Aorta (tissue), 5 donors: ENCODE measurements around the gene ATAD2B. TPM values are rescaled to one million over a fixed set of nuclear protein-coding genes. Genes with fewer than 3 reads are reported as not detected.

ENCODE experiments used
- ATAC-seq: fragments of 200-7000 bp; cut with Tn5 transposase; one replicate; pipeline ENCODE4 v1.9.1; 2022; ENCODE audit warnings: moderate library complexity; ENCODE audit not compliant: low FRiP score
- DNase-seq, 2 donors: peaks; one replicate each; pipeline ENCODE4 v3.0.0-alpha.2; 2020
- H3K27ac ChIP-seq, 2 donors: one replicate each; pipeline ENCODE4 v1.5.1; 2013; ENCODE audit warnings: low read length in 2 of 2, mild to moderate bottlenecking in 2 of 2, moderate library complexity in 2 of 2, control low read depth in 1 of 2, inconsistent platforms in 1 of 2, low read depth in 1 of 2
- H3K27me3 ChIP-seq, 2 donors: one replicate each; pipeline ENCODE4 v1.6.1; 2013; ENCODE audit warnings: control low read depth in 1 of 2, low read length in 1 of 2, mild to moderate bottlenecking in 1 of 2, moderate library complexity in 1 of 2; ENCODE audit not compliant: insufficient read depth in 2 of 2, control insufficient read depth in 1 of 2
- H3K36me3 ChIP-seq, 2 donors: one replicate each; pipeline ENCODE4 v1.6.1; 2013; ENCODE audit warnings: control low read depth in 1 of 2, low read length in 1 of 2, mild to moderate bottlenecking in 1 of 2; ENCODE audit not compliant: insufficient read depth in 2 of 2, control insufficient read depth in 1 of 2
- H3K4me1 ChIP-seq, 2 donors: one replicate each; pipeline ENCODE4 v1.6.1; 2013; ENCODE audit warnings: low read length in 2 of 2, control low read depth in 1 of 2, mild to moderate bottlenecking in 1 of 2, moderate library complexity in 1 of 2; ENCODE audit not compliant: insufficient read depth in 2 of 2, control insufficient read depth in 1 of 2
- H3K4me3 ChIP-seq, 2 donors: one replicate each; pipeline ENCODE4 v1.5.1; 2013; ENCODE audit warnings: low read length in 2 of 2, control low read depth in 1 of 2, mild to moderate bottlenecking in 1 of 2
- H3K9me3 ChIP-seq: one replicate; pipeline ENCODE4 v1.6.1; 2013; ENCODE audit warnings: mild to moderate bottlenecking, low read length; ENCODE audit not compliant: control insufficient read depth
- WGBS, 2 donors: extraction: QIAGEN DNeasy Blood & Tissue Kit; methylation state at CpG; one replicate each; pipeline ENCODE4 v1.1.7; 2013; 5-methylcytosine and 5-hydroxymethylcytosine counted together
- intact Hi-C, 2 donors: fragments of 100-400 bp; cut with DNase I; formaldehyde crosslinking; loops; one replicate each; pipeline versions ENCODE4 v1.14.2 to v1.15.0; 2022
- polyA plus RNA-seq, 2 donors: library from polyadenylated mRNA; stranded (reverse); fragments of 200-250 nt; gene quantifications; one replicate each; pipeline ENCODE4 v1.2.3, GENCODE V29; 2013
- total RNA-seq, 2 donors: library from RNA; stranded (reverse); fragmentation: NEBNext Ultra II Directional; extraction: Animal tissue kit (Norgen Biotek cat#: 25700); gene quantifications; one replicate each; pipeline ENCODE4 v1.2.1, GENCODE V29; 2021
- donor health status: healthy with polysubstance abuse.
- donor health status: Bipolar disorder and iron deficiency.
- donor health status: DM: no; HTN: no; CAD: no.
- donor health status: DM: no; HTN: no; CAD: no.
- donor health status: DM: yes; HTN: yes; CAD: no.

ATAD2B gene
- total and polyA plus RNA-seq, 4 donors, result 2.3 to 45.8 (median 18.5) TPM

DNA sequence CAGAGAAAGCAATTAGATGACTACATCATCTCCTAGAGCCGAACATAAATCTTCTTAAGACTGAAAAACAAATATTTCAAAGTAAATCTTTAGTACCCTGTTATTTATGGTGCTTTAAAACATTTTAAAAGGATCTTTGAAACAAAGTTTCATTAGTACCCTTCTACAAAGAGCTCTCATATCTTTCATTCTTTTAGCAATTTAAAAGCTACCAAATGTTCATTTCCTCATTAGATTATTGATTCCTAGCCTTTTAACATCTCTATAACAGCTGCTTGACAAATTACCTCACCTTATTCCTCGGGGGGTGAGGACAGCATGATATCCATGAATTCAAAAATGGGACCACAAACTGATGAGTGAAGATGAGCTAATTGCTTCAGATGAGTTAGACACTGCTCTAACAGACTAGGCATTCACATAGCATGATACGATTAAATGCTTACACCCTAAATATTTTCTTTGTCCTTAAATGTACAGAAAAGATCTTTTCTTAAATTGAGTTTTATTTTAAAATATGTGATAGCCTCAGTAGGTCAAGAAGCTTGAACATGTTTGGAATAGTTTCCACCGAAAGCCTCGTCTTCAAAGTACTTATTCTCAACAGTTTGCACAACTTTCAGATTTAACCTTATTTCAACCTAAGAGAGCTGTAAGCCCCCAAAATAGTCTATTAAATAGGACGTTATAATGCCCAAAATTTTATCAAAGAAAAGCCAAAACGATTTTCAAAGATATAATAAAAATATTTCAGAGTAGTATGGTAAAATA, 2.1 kb downstream of the ATAD2B start:
- Histone ChIP-seq H3K4me3 (peak overlapping the region in 1 of 2 donors; percentile 92), H3K36me3 (no peaks in the 10 kb centered on the region), H3K4me1 (no peaks in the 10 kb centered on the region), H3K9me3 (no peaks in the 10 kb centered on the region), H3K27me3 (no peaks in the 10 kb centered on the region), H3K27ac (no peak overlapping the region)
- ATAC-seq (no peak), DNase-seq (no peak)
- WGBS, 2 donors, result 5 to 8% methylated on average over 7 of the region's 7 CpGs
- intact Hi-C loops, result loop anchor here (5.0 to 10.0 kb wide), 3 partner anchors 120 to 158 kb away; partner anchors contain the start of genes FKBP1B (in 2 of the 2), WDCP (in 2 of the 2), SF3B6 (in 1 of the 2) and TP53I3 (in 1 of the 2)

DNA sequence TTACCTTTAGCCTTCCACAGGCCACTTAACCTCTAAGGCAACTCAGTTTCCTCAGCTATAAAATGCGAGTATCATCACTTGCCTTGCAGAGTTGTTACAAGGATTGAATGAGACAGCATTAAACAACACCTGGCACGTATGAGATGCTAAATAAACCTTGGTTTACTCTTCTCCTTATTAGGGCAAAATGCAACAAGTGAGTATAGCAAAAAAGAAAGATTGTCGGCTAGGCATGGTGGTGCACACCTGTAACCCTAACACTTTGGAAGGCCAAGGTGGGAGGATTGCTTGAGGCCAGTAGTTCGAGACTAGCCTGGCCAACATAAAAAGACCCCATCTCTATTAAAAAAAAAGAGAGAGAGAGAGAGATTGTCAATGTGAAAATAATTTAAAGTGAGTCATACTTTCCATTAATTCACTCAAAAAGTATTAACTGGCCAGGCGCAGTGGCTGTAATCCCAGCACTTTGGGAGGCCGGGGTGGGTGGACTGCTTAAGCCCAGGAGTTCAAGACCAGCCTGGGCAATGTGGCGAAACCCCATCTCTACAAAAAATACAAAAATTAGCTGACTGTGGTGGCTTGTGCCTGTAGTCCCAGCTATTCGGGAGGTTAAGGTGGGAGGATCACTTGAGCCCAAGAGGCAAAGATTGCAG, 8.0 kb downstream of the ATAD2B start:
- H3K4me1 ChIP-seq, result peaks cover 8 to 10% of the 10 kb centered on the region in 2 donors
- no peak overlapping the region for H3K27ac ChIP-seq
- no peak for DNase-seq
- intact Hi-C loops, result no loop called here
- H3K27me3 ChIP-seq, result no peaks in the 10 kb centered on the region
- H3K4me3 ChIP-seq, result no peak overlapping the region
- H3K36me3 ChIP-seq, result no peaks in the 10 kb centered on the region
- H3K9me3 ChIP-seq, result no peaks in the 10 kb centered on the region
- WGBS, 2 donors, result 74 to 79% methylated on average over 8 of the region's 8 CpGs
- ATAC-seq, result peak; percentile 57

DNA sequence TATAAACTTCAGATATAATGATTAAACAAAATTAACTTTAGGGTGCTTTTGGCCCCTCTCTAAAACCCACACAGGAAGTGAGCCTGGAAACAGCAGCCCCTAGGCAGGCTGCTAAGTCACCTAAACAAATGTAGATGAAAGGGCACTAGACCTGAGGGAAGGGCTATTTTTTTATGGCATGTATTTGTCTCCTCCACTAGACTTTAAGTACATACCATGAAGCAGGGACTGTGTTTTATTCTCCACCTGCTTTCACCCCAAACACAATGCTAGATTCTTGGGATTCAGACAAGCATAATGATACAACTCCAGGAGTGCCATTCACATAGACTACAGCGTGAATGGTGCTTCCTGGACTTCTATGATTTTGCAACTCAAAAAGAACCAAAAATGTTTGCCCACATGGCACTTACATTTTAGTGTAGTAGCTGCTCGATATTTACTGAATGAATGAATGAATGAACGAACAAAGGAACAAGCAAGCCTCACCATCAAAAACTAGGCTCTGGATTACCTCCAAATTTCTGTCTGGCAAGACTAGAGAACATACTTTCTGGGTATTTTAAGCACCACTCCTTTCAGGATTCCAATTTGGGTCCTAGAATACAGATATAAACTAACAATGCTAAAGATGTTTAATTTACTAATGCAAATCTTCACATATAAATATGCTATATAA, 10.1 kb downstream of the ATAD2B start:
- no peak overlapping the region for H3K4me3 ChIP-seq
- H3K36me3 ChIP-seq, result no peaks in the 10 kb centered on the region
- WGBS, 2 donors, result 11 to 13% methylated on average over 3 of the region's 3 CpGs
- H3K4me1 ChIP-seq, result peaks cover 8 to 10% of the 10 kb centered on the region in 2 donors
- no peaks in the 10 kb centered on the region for H3K9me3 ChIP-seq
- no peak for DNase-seq
- intact Hi-C loops, result no loop called here
- no peak overlapping the region for H3K27ac ChIP-seq
- ATAC-seq, result no peak
- H3K27me3 ChIP-seq, result no peaks in the 10 kb centered on the region

DNA sequence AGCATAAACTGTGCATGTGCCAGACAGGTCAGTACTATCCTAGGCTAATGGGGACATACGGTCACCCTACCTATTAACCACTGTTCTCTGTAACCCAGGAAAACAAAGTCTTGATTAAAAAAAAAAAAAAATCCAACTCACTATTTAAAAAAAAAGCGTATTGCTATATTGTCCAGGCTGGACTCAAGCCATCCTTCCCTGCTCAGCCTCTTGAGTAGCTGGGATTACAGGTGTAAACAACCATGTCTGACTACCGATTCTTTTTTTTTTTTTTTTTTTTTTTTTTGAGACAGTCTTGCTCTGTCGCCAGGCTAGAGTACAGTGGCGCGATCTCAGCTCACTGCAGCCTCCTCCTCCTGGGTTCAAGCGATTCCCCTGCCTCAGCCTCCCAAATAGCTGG, 11.6 kb downstream of the ATAD2B start:
- Histone ChIP-seq H3K27me3 (no peaks in the 10 kb centered on the region), H3K9me3 (no peaks in the 10 kb centered on the region), H3K4me3 (no peak overlapping the region), H3K27ac (no peak overlapping the region), H3K4me1 (peaks cover 8 to 10% of the 10 kb centered on the region in 2 donors), H3K36me3 (no peaks in the 10 kb centered on the region)
- intact Hi-C loops, result no loop called here
- DNase-seq, result no peak
- no peak for ATAC-seq
- WGBS, 2 donors, result 91 to 93% methylated on average over 7 of the region's 7 CpGs

DNA sequence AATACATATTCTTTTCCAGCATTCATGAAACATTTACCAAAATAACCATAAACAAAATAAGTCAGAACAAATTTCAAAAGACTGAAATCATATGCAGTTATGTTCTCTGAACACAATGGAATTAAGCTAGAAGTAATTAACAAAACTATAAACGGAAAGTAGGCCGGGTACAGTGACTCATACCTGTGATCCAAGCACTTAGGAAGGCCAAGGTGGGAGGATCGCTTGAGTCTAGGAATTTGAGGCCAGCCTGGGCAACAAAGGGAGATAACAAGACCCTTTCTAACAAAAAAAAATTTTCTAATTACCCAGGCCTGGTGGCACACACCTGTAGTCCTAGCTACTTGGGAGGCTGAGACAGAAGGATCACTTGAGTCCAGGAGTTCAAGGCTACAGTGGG, 14.9 kb downstream of the ATAD2B start:
- ATAC-seq, result no peak
- H3K4me1 ChIP-seq, result peaks cover 5 to 6% of the 10 kb centered on the region in 2 donors
- intact Hi-C loops, result no loop called here

DNA sequence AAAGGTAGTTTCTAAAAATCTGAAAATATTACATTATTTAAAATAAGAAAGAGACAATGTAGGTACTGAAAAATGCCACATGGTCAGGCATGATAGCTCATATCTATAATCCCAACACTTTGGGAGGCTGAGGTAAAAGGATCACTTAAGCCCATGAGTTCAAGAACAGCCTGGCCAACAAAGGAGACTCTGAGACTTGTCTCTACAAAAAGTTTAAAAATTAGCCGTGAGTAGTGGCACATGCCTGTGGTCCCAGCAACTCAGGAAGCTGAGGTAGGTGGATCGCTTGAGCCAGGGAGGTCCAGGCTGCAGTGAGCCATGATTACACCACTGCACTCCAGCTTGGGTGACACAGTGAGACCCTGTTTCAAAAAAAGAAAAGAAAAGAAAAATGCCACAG, 21.8 kb downstream of the ATAD2B start:
- WGBS, 2 donors, result 18 to 25% methylated on average over 2 of the region's 2 CpGs
- Histone ChIP-seq H3K4me1 (peaks cover 0 to 2% of the 10 kb centered on the region in 2 donors), H3K36me3 (no peaks in the 10 kb centered on the region), H3K27ac (peak overlapping the region in 1 of 2 donors; percentile 64), H3K9me3 (no peaks in the 10 kb centered on the region), H3K4me3 (no peak overlapping the region), H3K27me3 (no peaks in the 10 kb centered on the region)
- ATAC-seq (no peak), DNase-seq (no peak)
- intact Hi-C loops, result no loop called here

More for the DNA sequence above, 14.9 kb downstream of the ATAD2B start:
- Histone ChIP-seq H3K27ac (no peak overlapping the region), H3K36me3 (no peaks in the 10 kb centered on the region), H3K4me3 (no peak overlapping the region), H3K27me3 (no peaks in the 10 kb centered on the region), H3K9me3 (no peaks in the 10 kb centered on the region)
- DNase-seq, result no peak
- 62 to 63% methylated on average over 3 of the region's 3 CpGs for WGBS, 2 donors

DNA sequence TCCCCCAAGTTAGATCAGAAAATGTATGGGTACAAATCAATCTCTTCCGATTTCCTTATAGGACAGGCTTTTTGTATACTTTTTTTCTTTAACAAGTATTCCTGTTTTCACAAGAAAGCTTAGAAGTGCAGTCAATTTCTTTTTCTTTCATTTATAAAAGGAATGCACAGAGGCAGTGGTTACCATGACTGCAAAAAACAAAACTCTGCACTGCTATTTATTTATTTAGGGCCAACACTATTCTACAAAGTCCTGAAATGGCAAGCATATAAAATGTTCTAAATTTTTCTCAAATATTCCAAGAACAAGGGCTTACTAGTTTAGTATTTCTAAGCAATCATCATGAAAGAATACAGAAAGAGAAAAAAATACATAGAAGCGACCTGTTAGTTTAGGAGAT, 22.2 kb downstream of the ATAD2B start:
- DNase-seq (no peak), ATAC-seq (no peak)
- WGBS, 2 donors, result 26 to 28% methylated on average over 2 of the region's 2 CpGs
- intact Hi-C loops, result no loop called here
- Histone ChIP-seq H3K4me3 (no peak overlapping the region), H3K27me3 (no peaks in the 10 kb centered on the region), H3K36me3 (no peaks in the 10 kb centered on the region), H3K4me1 (peaks cover 0 to 2% of the 10 kb centered on the region in 2 donors), H3K9me3 (no peaks in the 10 kb centered on the region), H3K27ac (no peak overlapping the region)

DNA sequence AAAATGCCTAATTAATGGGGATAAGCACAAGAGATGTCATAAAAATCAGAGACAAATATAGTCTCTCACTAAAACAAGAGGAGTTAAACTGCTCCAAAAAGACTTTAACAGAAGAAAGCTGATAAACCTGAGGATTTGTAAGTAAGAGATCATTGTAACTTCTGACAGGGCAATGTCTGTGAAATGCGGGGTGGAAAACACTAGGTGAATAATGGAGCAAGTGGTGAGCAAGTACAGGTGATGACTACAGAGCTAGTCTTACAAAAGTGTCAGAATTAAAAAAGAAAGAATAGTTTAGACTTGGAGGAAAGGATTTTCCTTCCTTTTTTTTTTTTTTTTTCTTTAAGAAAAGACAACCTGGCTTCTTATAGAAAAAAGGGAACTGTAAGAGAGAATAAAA, 22.7 kb downstream of the ATAD2B start:
- Histone ChIP-seq H3K4me3 (no peak overlapping the region), H3K27ac (peak overlapping the region in 1 of 2 donors; percentile 28), H3K36me3 (no peaks in the 10 kb centered on the region), H3K27me3 (no peaks in the 10 kb centered on the region), H3K4me1 (peaks cover 0 to 2% of the 10 kb centered on the region in 2 donors), H3K9me3 (no peaks in the 10 kb centered on the region)
- no peak for ATAC-seq
- no peak for DNase-seq
- 41 to 60% methylated on average over 1 of the region's 1 CpG for WGBS, 2 donors
- intact Hi-C loops, result no loop called here
